Mesenchymal stem cell (in vitro differentiated cells and primary cell): ENCODE data around the gene OSM.
A peak's percentile ranks its signal among the peaks of the same experiment; 100 is the strongest.

Experiments used
- DNase-seq: peaks from one replicate; pipeline ENCODE4 v3.0.0-alpha.2; 2013
- H2AFZ ChIP-seq: one replicate; pipeline ENCODE4 v1.6.1; 2013; ENCODE audit warnings: low read depth, mild to moderate bottlenecking, control low read depth, inconsistent platforms, low read length, moderate library complexity
- H2AK5ac ChIP-seq: 2 replicates; pipeline ENCODE4 v1.6.1; 2013; ENCODE audit warnings: low read length, moderate library complexity, mild to moderate bottlenecking, inconsistent platforms; ENCODE audit not compliant: severe bottlenecking
- H2BK120ac ChIP-seq: one replicate; pipeline ENCODE4 v1.6.1; 2013; ENCODE audit warnings: low read depth, mild to moderate bottlenecking, inconsistent platforms, low read length, moderate library complexity
- H2BK12ac ChIP-seq, 2 experiments: one replicate each; pipeline ENCODE4 v1.6.1; 2013; ENCODE audit warnings: inconsistent platforms in 2 of 2, low read length in 2 of 2, mild to moderate bottlenecking in 2 of 2, moderate library complexity in 2 of 2, control low read depth in 1 of 2
- H2BK15ac ChIP-seq: one replicate; pipeline ENCODE4 v1.6.1; 2013; ENCODE audit warnings: mild to moderate bottlenecking, low read depth, inconsistent platforms; ENCODE audit not compliant: poor library complexity, severe bottlenecking
- H2BK5ac ChIP-seq: 2 replicates; pipeline ENCODE4 v1.6.1; 2013; ENCODE audit warnings: low read depth, mild to moderate bottlenecking, low read length, control low read depth, inconsistent platforms; ENCODE audit not compliant: poor library complexity, severe bottlenecking
- H3K14ac ChIP-seq, 2 experiments: one replicate each; pipeline ENCODE4 v1.6.1; 2013; ENCODE audit warnings: inconsistent platforms in 2 of 2, low read length in 2 of 2, control low read depth in 1 of 2, mild to moderate bottlenecking in 1 of 2, moderate library complexity in 1 of 2
- H3K18ac ChIP-seq, 2 experiments: one replicate each; pipeline ENCODE4 v1.6.1; 2013; ENCODE audit warnings: inconsistent platforms in 2 of 2, low read length in 2 of 2, control low read depth in 1 of 2, low read depth in 1 of 2, mild to moderate bottlenecking in 1 of 2
- H3K23ac ChIP-seq, 2 experiments: one replicate each; pipeline ENCODE4 v1.6.1; 2013; ENCODE audit warnings: inconsistent platforms in 2 of 2, low read length in 2 of 2, mild to moderate bottlenecking in 2 of 2, moderate library complexity in 2 of 2, control low read depth in 1 of 2
- H3K27ac ChIP-seq: 2 replicates; pipeline ENCODE4 v1.5.1; 2013; ENCODE audit warnings: mild to moderate bottlenecking, moderate library complexity, low read length, control low read depth, inconsistent platforms; ENCODE audit not compliant: poor library complexity, severe bottlenecking
- H3K27me3 ChIP-seq, 2 experiments: 2 replicates each; pipeline versions ENCODE4 v1.6.1 to v1.7.0; 2013; ENCODE audit warnings: low read length in 2 of 2, mild to moderate bottlenecking in 2 of 2, moderate library complexity in 2 of 2, control low read depth in 1 of 2, inconsistent platforms in 1 of 2; ENCODE audit not compliant: control insufficient read depth in 1 of 2, insufficient read depth in 1 of 2
- H3K36me3 ChIP-seq, 2 experiments: 2 replicates each; pipeline versions ENCODE4 v1.6.1 to v1.7.0; 2013; ENCODE audit warnings: low read length in 2 of 2, control low read depth in 1 of 2, inconsistent platforms in 1 of 2, low read depth in 1 of 2, mild to moderate bottlenecking in 1 of 2; ENCODE audit not compliant: insufficient read depth in 2 of 2, control insufficient read depth in 1 of 2
- H3K4ac ChIP-seq, 2 experiments: one replicate each; pipeline ENCODE4 v1.6.1; 2013; ENCODE audit warnings: inconsistent platforms in 2 of 2, low read length in 2 of 2, mild to moderate bottlenecking in 2 of 2, moderate library complexity in 2 of 2, control low read depth in 1 of 2, low read depth in 1 of 2
- H3K4me1 ChIP-seq: 2 replicates; pipeline ENCODE4 v1.6.1; 2013; ENCODE audit warnings: low read depth, low read length, control low read depth; ENCODE audit not compliant: control insufficient read depth, insufficient read depth
- H3K4me2 ChIP-seq: 2 replicates; pipeline ENCODE4 v1.6.1; 2013; ENCODE audit warnings: low read length, mild to moderate bottlenecking, inconsistent platforms; ENCODE audit not compliant: poor library complexity, severe bottlenecking
- H3K4me3 ChIP-seq, 2 experiments: 2 replicates each; pipeline versions ENCODE4 v1.5.1 to v1.7.0; 2013; ENCODE audit warnings: low read length in 2 of 2, mild to moderate bottlenecking in 2 of 2, control low read depth in 1 of 2, low read depth in 1 of 2; ENCODE audit not compliant: insufficient read depth in 1 of 2
- H3K79me1 ChIP-seq: replicated peaks from 2 replicates; pipeline ENCODE4 v1.6.1; 2013; ENCODE audit warnings: mild to moderate bottlenecking, control low read depth, low read length, inconsistent platforms; ENCODE audit not compliant: poor library complexity, severe bottlenecking
- H3K9ac ChIP-seq: 2 replicates; pipeline ENCODE4 v1.7.0; 2013; ENCODE audit warnings: mild to moderate bottlenecking, low read length, moderate library complexity
- H3K9me3 ChIP-seq: 2 replicates; pipeline ENCODE4 v1.7.0; 2013; ENCODE audit warnings: mild to moderate bottlenecking, low read length; ENCODE audit not compliant: control insufficient read depth
- H4K8ac ChIP-seq: one replicate; pipeline ENCODE4 v1.6.1; 2013; ENCODE audit warnings: inconsistent platforms, mild to moderate bottlenecking, low read length, moderate library complexity
- H4K91ac ChIP-seq: one replicate; pipeline ENCODE4 v1.6.1; 2013; ENCODE audit warnings: mild to moderate bottlenecking, low read length, inconsistent platforms
- WGBS: methylation state at CpG from one replicate; pipeline ENCODE4 v1.1.7; 2013; ENCODE audit warnings: mixed read lengths; 5-methylcytosine and 5-hydroxymethylcytosine counted together

The OSM gene

DNA sequence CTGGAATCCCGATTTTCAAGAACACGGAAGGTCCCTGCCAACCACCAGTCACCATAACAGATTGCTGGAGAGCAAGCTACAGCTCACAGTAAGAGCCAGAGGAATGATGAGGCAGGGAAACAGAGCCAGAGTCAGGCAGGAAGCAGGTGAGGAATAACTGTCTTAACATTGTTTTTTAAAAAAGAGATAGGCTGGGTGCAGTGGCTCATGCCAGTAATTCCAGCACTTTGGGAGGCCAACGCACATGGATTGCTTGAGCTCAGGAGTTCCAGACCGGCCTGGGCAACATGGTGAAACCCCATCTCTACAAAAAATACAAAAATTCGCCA lies 36.1 kb upstream of the OSM start:
- Histone ChIP-seq H3K14ac (no peak overlapping the region), H4K91ac (no peak overlapping the region), H3K9ac (no peak overlapping the region), H3K79me1 (peaks cover 55% of the 10 kb centered on the region), H2AFZ (no peak overlapping the region), H4K8ac (no peak overlapping the region), H3K4ac (no peak overlapping the region), H3K4me2 (no peak overlapping the region), H3K23ac (no peak overlapping the region), H3K18ac (no peak overlapping the region), H3K27me3 (no peaks in the 10 kb centered on the region), H2BK12ac (no peak overlapping the region), H2BK120ac (no peak overlapping the region), H3K9me3 (no peaks in the 10 kb centered on the region), H2BK15ac (no peak overlapping the region), H2BK5ac (no peak overlapping the region), H3K27ac (no peak overlapping the region), H3K4me1 (peaks cover 33% of the 10 kb centered on the region), H3K4me3 (no peak overlapping the region), H2AK5ac (no peak overlapping the region), H3K36me3 (peaks cover 47 to 63% of the 10 kb centered on the region in 2 experiments)
- DNase-seq: no peak
- 96% methylated on average over 5 of the region's 5 CpGs for WGBS

GRCh38 chr22:30301995-30302809 lies 35.6 kb upstream of the OSM start:
- Histone ChIP-seq H3K27me3 (no peaks in the 10 kb centered on the region), H2AK5ac (no peak overlapping the region), H3K9ac (no peak overlapping the region), H3K4me1 (peaks cover 32% of the 10 kb centered on the region), H4K91ac (peak overlapping the region; percentile 44), H4K8ac (peak overlapping the region; percentile 16), H2BK15ac (no peak overlapping the region), H3K27ac (peak overlapping the region; percentile 26), H2AFZ (no peak overlapping the region), H2BK120ac (no peak overlapping the region), H3K9me3 (no peaks in the 10 kb centered on the region), H2BK12ac (peak overlapping the region in 1 of 2 experiments; percentile 29), H3K4ac (peak overlapping the region in 1 of 2 experiments; percentile 59), H3K79me1 (peaks cover 58% of the 10 kb centered on the region), H3K23ac (peak overlapping the region in 1 of 2 experiments; percentile 40), H3K36me3 (peaks cover 52 to 69% of the 10 kb centered on the region in 2 experiments), H3K14ac (peak overlapping the region in 1 of 2 experiments; percentile 2), H3K4me2 (no peak overlapping the region), H3K4me3 (no peak overlapping the region), H2BK5ac (no peak overlapping the region), H3K18ac (peak overlapping the region in 1 of 2 experiments; percentile 55)
- 85% methylated on average over 9 of the region's 9 CpGs for WGBS
- peak; percentile 88 for DNase-seq

DNA sequence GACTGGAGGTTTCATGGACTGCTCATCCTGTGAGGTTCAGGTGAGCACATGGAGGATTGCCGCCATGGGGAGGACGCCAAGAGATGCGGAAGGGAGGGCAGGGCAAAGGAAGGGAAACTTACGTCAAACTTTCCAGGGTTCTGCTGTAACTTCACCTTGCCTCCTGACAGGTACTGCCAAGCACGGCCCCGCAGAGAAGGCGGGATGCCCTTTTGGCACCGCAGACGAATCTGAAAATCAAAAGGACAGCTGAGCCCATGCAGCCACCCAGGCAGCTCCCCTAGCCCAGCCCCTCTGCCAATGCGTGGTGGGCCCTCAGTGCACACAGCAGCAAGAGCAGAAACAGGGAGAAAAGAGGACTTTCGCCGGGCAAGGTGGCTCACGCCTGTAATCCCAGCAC lies 32.7 kb upstream of the OSM start:
- Histone ChIP-seq H3K4ac (no peak overlapping the region), H3K79me1 (peaks cover 66% of the 10 kb centered on the region), H3K23ac (no peak overlapping the region), H3K9ac (no peak overlapping the region), H4K8ac (no peak overlapping the region), H2BK12ac (no peak overlapping the region), H3K18ac (no peak overlapping the region), H3K4me3 (no peak overlapping the region), H3K4me1 (peaks cover 18% of the 10 kb centered on the region), H3K14ac (no peak overlapping the region), H3K36me3 (peaks cover 81 to 91% of the 10 kb centered on the region in 2 experiments), H4K91ac (no peak overlapping the region), H2BK15ac (no peak overlapping the region), H2BK5ac (no peak overlapping the region), H2AK5ac (no peak overlapping the region), H3K27ac (no peak overlapping the region), H2BK120ac (no peak overlapping the region), H3K9me3 (no peaks in the 10 kb centered on the region), H3K4me2 (no peak overlapping the region), H3K27me3 (no peaks in the 10 kb centered on the region), H2AFZ (no peak overlapping the region)
- DNase-seq: no peak
- WGBS: 98% methylated on average over 13 of the region's 13 CpGs

DNA sequence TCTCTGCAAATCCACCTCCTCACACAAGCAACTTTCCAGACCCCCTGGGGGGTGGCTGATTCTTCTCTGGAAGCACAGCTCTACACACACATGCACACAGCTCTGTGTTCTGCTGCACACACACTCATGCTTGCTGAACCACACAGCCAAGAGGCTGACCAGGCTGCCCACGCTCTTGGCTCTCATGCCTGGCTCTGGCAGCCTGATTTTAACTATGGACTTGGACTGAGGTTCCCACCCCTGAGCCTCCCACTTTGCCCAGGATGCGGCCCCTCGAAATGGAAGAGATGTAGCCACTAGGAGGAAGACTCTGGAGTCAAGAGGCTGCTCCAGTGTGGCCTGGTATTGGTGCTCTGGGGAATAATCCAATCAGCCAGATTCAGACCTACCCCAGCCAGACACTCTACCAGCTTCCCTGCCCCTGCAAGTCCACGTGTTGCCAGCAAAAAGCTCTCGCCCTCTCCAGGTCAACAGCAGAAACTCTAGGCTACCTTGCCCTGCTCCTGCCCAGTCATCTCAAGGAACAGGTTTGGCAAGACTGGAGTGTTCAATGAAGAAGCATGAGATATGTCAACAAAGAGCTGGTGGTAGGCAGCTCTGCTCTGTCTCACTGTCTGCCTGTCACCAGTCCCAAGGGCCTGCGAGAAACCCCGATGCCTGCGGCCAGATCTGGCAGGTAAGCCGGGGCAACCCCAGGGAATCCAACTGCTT lies 31.5 kb upstream of the OSM start:
- Histone ChIP-seq H3K4me3 (no peak overlapping the region), H3K27ac (no peak overlapping the region), H2AFZ (no peak overlapping the region), H3K4ac (no peak overlapping the region), H2AK5ac (no peak overlapping the region), H3K23ac (no peak overlapping the region), H3K9me3 (no peaks in the 10 kb centered on the region), H2BK120ac (no peak overlapping the region), H4K8ac (no peak overlapping the region), H2BK5ac (no peak overlapping the region), H2BK12ac (no peak overlapping the region), H4K91ac (no peak overlapping the region), H3K27me3 (no peaks in the 10 kb centered on the region), H3K18ac (no peak overlapping the region), H2BK15ac (no peak overlapping the region), H3K4me2 (no peak overlapping the region), H3K4me1 (peaks cover 16% of the 10 kb centered on the region), H3K79me1 (peaks cover 64% of the 10 kb centered on the region), H3K14ac (no peak overlapping the region), H3K36me3 (peaks cover 82 to 95% of the 10 kb centered on the region in 2 experiments), H3K9ac (no peak overlapping the region)
- 87% methylated on average over 7 of the region's 9 CpGs for WGBS
- no peak for DNase-seq
